Iris pigment epithelial cell (primary cell): ENCODE results near the gene GLRA2.

Source experiments
- DNase-seq: peaks from one replicate; pipeline ENCODE4 v3.0.0-alpha.2; 2011; ENCODE audit warnings: low read depth

Gene GLRA2

DNA sequence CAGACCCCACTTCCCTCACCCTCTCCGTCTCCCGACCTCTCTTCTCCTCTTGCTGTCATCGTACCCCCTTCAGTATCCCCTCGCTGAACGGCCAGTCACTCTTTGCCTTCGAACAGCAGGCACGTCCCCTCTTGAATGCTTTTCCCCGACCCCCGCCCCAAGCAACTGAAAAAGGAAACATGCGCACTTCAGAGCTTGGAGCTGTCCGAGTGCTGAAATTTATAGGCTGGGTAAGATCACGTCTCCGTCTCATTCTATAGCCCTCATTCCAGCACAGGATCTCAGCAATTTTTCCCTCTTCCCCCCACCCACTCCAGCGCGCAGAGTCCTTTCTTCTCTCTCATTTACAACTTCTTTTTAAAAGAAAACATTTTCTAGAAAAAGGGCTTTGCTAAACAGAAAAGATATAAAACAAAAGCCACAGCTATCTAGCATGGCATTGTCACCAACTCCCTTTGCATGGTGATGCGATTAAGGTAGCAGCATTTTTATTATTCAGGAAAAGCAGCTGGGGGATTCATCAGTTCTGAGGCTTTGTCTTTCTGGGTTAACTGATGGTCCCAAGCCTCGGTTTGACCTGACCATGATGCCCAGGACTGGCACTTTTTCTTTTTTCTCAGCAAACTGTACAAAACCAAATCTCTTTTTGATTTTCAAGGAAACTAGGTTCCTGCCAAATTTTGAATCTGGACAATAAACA is at the start of gene GLRA2:
Gene GLRA2, plus strand, starts transcription at position 247 of the 700 bp plus-strand sequence. CDS start 522 bp downstream, outside the sequence.
- DNase-seq = peak; percentile 13

DNA sequence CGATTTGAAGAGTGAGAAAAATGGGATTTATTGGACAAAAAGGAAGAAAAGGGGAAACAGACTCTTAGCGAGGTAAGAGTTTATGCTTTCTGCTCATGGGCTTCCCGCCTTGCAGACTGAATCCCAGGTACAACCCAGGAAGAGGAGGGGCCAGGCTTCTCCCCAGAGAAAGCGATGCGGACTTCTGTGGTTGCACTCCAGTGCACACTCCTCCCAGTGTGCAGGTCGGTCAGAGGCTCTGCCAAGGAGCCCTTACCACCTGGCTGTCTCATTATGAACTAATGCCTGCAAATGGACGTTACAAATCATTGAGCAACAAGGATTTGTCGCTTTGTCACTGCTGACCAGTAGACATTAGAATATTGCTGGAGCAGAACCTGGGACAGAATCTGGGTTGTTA is 39.9 kb upstream of the GLRA2 start:
- DNase-seq = no peak

DNA sequence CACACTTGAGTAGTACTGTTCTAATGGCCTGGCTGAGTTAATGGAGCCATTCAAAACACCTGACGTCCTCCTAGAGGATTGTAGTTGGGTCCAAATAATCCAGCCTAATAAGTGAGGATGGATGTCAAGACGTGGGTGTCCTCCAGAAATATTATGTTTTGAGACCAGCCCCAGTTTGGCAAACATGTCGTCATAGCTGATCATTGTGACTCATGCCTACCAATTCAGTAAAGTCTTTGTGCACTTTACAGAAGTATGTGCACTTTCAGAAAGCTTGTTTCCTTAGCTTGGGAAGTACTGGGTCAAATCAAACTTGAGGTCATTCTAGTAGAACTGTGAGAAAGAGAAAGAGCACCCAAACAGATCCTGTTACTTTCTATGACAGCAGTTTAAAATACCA is 37.6 kb upstream of the GLRA2 start:
- DNase-seq = no peak

DNA sequence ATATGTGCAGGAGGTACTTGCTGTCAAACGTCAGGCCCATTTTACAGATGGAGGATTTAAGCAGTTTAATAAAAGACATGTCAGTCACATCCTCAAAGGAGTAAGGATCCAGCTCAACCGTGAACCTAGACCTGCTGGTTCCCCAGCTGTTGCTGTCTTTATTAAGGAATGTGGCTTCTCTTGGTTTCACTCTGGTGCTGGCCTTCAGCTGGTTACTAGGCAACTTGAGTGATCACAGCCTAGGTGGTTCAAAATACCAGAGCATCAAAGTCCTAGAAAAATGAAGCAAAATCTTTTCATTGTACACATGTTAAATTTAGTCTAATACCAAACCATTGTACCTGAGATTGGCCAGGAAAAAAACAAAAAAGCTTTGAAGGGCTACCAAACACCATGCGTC is 32.7 kb upstream of the GLRA2 start:
- peak; percentile 2 for DNase-seq

DNA sequence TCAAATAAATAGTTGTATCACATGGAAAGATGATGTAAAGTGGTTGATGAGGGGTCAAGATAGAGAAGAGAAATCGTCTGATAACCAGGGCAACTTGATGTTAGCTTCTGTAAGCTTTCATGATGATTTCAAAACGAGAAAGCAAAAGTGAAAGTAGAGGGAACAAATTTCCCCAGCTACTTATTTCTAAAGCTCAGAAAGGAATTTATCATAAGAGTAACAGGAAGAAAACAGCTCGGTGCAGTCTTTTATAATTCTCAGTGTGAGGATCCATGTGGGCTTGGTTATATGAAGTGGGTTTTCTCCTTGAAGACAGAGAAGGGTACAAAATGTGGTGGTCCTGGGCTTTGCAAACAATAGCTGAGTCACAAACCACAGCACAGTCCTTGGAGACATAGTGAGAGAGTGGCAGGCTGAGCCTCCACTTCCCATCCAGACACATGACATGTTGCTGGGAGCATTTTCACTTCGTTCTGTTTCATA is 32.1 kb upstream of the GLRA2 start:
- peak; percentile 44 for DNase-seq

DNA sequence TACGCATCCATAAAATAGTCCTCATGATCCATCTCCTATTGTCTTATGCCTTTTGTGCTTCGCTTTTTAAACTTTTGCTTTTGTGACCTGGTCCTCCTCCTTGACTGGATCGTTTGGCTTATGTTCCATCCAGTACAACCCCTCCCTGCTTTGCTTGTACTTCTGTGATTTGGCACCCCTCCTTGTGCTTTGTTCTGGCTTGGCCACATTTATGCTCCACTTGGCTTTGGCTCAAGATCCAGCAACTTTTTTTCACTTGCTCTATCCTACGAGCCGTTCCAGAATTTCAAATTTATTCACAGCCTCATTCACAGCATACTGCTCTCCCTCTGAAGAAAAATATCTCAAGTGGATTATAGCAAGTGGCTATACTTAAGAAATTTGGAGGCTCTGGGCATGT is 28.0 kb upstream of the GLRA2 start:
- DNase-seq = no peak

DNA sequence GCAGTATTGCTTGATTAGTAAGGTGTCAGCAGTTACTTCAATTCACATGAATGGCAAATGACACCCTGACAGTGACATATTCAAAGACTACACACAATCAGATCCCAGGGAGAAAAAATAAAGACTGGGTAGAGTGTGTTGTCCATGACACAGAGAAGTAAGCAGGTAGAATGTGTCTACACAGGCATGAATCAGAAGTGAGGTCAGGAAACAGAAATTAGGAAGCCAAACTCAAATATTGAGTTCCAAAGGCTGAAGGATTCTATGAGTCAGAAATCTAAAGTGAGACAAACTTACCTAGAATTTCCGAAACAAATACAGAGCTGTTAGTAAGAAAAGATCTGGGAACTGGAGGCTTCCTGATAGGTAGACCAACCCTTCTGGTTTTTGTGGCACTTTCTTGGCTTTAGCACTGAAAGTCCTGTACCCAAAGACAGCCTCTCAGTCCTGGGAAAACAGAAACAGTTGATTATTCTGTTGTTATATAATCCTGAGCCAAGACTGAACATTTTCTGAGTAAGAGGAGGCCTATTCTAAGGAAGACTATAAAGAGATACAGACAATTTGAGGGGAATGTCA is 24.3 kb upstream of the GLRA2 start:
- DNase-seq = no peak

DNA sequence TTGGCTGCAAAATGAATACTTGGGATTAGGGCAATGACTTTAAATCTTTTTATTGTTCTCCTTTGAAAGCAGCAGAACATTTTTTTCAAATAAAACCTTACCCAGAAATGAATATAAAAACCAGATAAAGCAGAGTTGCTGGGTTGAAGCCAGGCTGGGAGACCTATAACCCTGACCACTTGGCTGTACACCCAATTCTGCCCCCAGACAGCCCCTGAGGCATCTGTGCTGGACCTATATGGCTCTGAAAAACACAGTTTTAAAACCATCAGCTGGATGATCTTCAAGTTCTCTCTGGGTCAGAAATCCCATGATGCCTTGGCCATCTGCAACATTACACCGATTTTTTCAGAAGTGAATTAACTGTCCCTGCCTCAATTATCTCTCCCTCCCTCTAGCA is 23.7 kb upstream of the GLRA2 start:
- no peak for DNase-seq

DNA sequence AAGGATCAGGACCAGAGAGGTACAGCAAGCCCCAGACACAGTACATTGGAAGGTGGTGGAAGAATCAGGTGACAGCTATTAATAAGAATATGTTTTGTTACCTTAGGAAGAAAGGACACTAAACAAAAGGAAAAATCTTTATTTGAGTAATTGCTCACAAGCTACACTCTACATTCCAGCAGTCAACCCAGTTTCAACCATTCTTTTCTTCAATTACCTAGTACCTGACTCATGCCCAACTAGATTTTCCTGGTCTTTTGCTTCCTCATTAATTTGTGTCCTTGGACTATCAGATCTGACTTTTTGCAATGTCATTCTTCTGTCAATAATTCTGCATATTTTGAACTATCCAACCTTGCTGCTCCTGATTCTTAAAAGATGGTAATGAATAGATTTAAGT is 22.5 kb upstream of the GLRA2 start:
- no peak for DNase-seq

DNA sequence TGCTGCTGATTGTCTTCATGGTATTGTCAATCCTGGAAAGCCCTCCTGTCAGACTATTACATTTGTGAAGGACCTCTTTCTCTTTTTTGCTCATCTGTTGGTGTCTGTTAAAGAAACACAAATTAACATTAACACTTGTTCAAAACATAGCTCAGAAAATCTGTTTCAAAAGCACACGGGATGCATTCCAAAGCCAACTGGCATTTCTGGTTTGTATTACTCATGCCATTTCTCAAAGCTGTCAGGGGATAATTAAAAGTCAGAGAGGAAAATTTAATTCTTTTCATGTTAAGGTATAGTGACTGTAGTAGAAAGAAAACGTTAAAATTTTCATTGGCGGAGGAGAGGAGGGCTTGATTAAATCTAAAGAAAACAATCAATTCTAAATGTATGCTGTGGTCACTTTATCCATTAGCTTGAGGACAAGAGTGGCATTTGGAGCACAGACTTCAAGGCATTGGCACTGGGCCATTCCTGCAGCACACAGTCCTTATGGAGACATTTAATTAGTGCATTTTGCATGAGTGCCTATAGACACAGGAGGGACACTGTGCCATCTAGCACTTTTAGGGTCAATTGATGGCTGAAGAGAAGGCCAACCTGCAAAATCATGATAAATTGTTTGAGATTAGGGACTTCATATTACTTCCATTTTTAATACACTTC is 21.2 kb upstream of the GLRA2 start:
- no peak for DNase-seq

DNA sequence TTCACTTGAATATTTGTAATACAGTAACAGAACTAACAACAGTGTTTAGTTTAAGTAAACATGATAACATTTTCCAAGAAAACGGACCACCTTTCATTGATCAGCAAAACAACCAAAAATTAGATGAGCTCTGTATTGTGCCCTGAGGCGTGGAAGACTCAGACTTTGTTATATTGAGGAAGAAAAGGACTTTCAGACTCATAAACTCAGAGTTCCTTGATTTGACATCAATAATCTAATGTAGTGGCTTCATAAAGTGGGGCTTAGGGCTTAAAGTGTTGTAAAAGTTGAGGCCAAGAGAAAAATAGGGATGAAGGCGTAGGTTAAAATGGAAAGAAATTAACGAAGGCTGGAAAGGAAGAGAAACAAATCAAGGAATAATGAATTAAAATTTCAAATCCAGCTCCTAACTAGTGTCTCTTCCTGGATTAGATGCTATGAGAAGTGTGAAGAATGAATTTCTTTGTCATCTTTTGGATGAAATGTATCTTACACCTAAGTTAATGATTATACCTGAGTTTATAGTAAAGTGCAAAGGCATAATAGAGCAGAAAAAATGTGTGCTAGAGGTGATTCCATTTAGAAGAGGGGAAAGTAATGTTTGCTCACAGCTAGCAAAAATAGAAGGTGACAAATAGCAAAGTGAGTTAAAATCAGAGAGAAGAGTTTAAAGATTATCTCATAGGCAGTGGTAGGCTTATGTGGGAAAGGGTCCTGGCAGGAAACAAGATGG is 19.8 kb upstream of the GLRA2 start:
- no peak for DNase-seq

DNA sequence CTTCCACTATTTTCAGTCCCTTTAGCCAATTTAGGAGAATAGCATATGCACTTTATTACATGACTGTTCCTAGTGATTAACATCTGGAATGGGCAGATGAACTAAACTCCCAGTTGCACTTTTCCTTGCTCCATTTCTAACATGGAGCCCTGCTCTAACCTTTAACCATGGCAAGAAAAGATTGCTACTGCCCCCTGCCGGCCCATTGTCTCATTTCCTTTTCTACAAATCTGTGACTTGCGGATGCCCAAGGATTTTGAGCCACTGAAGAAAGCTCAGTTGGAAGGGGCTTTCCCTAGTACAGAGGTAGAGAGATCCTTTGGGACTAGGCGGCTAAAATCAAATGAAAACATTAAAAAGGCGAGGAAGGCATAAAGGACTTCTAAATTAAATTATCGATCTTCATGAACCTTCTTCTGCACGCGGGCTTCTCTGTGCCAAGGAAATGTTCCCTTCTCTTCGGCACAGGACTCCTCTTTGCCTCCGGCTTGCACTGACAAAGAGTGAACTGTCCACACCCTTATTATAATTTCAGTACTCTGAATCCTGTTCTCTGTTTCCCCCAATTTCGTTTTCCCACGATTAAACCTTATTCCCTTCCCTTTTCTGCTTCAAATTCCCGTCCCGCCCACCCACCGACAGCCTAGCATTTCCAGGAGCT is 577 bp upstream of the GLRA2 start:
- DNase-seq = peak; percentile 28

DNA sequence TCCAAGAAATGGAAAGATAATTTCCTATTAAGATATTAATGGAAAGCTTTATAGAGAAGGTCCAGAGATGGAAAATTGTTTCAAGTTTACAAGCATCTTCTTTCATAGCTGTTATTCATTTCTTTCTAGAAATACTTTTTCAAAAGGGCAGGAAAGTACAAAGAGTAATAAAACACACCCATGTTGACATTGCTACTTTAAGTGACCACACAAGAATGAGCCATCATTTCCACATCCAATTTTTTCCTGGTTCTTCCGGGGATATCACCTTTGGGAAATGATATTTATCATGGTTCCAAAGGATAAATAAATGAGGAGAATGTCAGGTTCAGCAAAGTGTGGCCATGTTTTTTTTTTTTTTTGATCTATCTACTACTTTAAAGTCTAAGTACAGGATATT is 4.5 kb downstream of the GLRA2 start:
- no peak for DNase-seq

DNA sequence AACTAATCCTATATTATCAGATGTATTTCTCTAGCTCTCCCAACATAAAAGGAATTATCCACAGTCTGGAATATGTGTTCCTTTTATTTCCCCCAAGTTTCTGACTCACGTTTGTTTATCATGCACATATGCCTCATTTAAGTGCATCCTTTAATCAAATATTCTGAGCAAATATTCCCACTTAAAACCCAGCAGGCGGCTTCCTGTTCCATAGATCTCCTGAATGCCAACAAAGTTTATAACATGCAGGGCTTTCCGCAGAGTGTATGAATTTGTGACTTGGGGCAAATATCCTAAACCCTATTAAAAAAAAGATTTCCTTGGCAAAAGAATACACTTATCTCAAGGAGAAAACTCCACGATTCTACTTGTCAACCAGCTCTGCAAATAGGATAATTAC is 16.9 kb downstream of the GLRA2 start:
- no peak for DNase-seq

DNA sequence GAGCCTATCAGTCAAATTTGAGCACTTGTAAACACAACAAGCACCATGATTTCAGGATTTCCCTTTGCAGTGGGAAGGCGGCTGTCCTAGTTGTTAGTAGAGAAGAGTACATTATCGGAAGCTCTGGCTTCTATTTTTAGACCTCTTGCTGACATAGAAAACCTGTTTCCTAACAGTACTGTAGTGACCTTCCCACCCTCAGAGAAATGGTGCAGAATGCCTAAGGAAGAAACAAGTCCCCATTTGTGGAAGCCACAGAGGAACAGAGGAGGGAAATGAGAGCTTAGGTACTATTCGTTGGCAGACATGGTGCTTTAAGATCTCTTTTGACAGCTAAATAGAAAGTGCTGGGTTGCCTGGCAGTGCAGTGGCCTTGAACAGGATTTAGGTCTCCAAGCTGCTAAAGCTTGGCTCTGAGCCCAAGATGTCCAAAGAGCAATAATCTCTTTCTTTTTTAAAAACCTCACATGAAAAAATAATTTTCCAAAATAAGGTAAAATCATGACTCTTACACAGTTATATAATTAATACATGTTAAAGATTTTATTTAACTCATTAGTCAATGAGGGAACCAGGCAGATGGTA is 24.9 kb downstream of the GLRA2 start:
- peak; percentile 0 for DNase-seq

DNA sequence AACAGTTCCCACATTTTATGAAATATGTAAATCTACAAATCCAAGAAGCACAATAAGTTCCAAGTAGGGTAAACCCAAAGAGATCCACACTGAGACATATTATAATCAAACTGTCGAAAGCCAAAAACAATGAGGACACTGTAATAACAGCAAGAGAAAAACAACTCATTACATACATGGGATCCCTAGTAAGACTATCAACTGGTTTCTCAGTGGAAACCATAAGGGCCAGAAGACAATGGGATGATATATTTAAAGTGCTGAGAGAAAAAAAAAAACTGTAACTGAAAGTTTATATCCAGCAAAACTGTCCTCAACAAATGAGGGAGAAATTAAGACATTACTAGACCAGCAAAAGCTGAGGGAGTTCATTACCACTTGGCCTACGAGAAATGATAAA is 34.7 kb downstream of the GLRA2 start:
- DNase-seq = no peak

DNA sequence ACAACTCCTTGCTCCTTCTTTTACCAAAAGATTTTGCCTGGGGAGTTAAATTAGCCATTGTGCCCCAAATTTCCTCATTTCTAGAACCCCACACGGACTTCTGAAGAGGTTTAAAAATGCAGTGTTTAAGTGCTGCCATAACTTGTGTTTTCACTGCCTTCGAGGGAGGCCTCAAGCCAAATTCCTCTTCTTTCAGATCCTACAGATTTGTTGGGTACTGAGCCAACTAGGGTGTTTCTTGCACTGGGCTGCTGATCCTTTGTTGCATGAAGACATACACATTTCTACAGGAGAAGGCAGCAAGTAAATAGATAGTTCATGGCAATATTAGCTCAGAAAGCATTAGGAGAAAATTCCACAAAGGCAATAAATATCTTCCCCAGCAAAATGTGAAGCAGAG is 43.8 kb downstream of the GLRA2 start:
- DNase-seq = no peak

DNA sequence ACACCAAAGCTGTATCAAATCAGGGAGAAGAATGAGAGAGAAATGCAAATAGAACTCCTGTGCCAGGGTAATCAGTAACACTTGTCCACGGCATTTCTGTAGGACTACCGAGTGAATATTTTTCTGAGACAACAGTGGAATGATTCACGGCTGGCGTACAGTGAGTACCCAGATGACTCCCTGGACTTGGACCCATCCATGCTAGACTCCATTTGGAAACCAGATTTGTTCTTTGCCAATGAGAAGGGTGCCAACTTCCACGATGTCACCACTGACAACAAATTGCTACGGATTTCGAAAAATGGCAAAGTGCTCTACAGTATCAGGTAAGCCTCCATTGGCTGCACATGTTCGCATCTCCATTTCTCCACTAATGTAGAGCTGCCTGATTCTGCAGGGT is 51.7 kb downstream of the GLRA2 start:
- no peak for DNase-seq

DNA sequence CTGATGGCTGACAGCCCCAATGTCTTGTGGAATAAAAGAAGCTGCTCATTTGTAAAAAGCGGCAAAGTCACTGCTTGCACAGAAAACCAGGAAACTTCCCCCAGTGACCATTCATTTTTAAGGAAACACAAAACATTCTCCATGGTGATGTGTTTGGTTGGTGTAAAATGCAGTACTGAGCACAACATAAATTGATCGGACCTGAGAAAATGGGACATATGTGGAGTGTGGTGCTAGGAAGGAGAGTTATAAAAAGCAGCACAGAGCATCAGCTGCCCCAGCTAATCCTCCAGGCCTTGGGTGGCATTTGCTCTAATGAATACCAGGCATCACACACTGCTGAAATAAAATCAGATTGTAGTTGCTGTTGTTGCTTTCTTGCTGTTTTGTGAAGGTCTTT is 55.2 kb downstream of the GLRA2 start:
- no peak for DNase-seq

DNA sequence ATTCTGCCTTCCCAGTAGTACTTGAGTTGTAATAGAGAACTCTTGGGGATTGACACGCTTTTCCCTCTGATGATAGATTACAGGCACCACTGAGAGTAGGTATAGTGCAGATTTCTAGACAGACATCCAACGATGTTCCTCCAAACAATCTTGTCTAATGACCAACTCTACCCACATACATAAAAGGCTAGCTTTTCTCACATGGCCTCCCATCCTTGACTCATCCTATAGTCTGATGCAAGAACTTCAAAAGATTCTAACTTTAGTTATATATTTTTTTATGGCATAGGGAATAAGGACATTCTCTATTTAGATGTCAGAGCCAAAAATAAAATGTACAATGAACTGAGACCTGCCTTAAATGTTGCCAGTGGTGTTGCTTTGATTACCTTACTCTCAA is 60.9 kb downstream of the GLRA2 start:
- DNase-seq = no peak

DNA sequence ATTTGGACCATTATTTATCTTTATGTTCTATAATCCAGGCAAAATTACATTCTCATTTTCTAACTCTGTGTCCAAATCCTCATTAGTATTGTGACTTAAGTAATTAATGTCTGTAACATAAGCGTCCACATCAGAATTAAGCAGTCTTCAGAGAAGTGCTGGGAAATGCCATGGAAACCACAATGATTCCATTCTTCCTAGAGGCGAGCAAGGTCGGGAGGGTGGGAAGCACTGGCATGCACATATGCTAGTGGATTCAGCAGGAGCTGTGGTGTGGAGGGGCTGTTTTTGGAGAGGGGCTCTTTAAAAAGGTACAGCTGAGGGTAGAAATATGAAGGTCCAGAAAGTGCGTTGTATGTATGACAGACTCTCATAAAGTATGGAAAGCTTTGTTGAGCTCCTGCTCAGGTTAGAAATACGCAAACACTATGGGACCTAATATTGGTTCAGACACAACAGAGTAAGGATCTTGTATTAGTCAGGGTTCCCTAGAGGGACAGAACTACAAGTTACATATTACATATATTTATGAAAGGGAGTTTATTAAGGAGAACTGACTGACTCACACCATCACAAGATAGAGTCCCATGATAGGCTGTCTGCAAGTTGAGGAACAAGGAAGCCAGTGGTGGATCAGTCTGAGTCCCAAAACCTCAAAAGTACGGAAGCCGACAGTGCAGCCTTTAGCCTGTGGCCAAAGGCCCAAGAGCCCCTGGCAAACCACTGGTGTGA is 61.5 kb downstream of the GLRA2 start:
- no peak for DNase-seq
